ENCODE data around the gene KCNJ9.

- TF ChIP-seq CTCF (IDR thresholded peaks at IDR 0.05; ENCODE audit: poor library complexity, severe bottlenecking) (no peak), EP300 (conservative IDR thresholded peaks at IDR 0.05; ENCODE audit: poor library complexity, severe bottlenecking) (no peak), EZH2 (IDR thresholded peaks at IDR 0.05; ENCODE audit: borderline replicate concordance, insufficient read depth, low read length, poor library complexity, severe bottlenecking) (no peak), SMC3 (conservative IDR thresholded peaks at IDR 0.05; ENCODE audit: poor library complexity) (no peak), REST (IDR thresholded peaks at IDR 0.05; ENCODE audit: borderline replicate concordance) (no peak), POLR2AphosphoS5 (IDR thresholded peaks at IDR 0.05) (no peak), MXI1 (conservative IDR thresholded peaks at IDR 0.05; ENCODE audit: poor library complexity, severe bottlenecking) (no peak), RAD21 (conservative IDR thresholded peaks at IDR 0.05) (no peak), TAF1 (IDR thresholded peaks at IDR 0.05; ENCODE audit: low read depth) (no peak)
These were observed 31.0 kb downstream of the KCNJ9 start for GRCh38 chr1:160112357-160112756.

All from neural cell (in vitro differentiated cells).